Activated T-cell treated with anti-CD3 and anti-CD28 coated beads, Interleukin-2, amount 50 U/mL, for 4 hours (primary cell): ENCODE data around the gene ZNF547. TPM values are rescaled to one million over a fixed set of nuclear protein-coding genes. Genes with fewer than 3 reads are reported as not detected.
"Not testable (repeated sequence)": the region's sequence is repeated elsewhere in the genome, so short reads cannot be mapped to it uniquely, and the experiment has no call there.

ENCODE experiments used
- ATAC-seq, 2 donors: fragments of 200-7000 bp; cut with Tn5 transposase; one replicate each; pipeline ENCODE4 v1.10.0; 2021
- DNase-seq: peaks from one replicate; pipeline ENCODE4 v3.0.0-alpha.2; 2020
- H3K27me3 Mint-ChIP-seq: one replicate; pipeline ENCODE4 v1.8.0; 2021; ENCODE audit warnings: low read depth, mixed read lengths
- H3K36me3 Mint-ChIP-seq: one replicate; pipeline ENCODE4 v1.8.0; 2022; ENCODE audit warnings: mixed read lengths; ENCODE audit not compliant: insufficient read depth
- H3K4me1 Mint-ChIP-seq: one replicate; pipeline ENCODE4 v1.8.0; 2021; ENCODE audit warnings: low read depth, mixed read lengths
- H3K4me3 Mint-ChIP-seq: one replicate; pipeline ENCODE4 v1.8.0; 2021; ENCODE audit warnings: mild to moderate bottlenecking, moderate library complexity, mixed read lengths
- H3K9me3 Mint-ChIP-seq: one replicate; pipeline ENCODE4 v1.8.0; 2021; ENCODE audit warnings: mixed read lengths
- total RNA-seq, 3 donors: library from RNA; stranded (reverse); gene quantifications; one replicate each; pipeline ENCODE4 v1.2.1, GENCODE V29; 2021

The ZNF547 gene
- total RNA-seq, 3 donors from 2014 or later = 0.63 to 0.76 (median 0.71) TPM

DNA sequence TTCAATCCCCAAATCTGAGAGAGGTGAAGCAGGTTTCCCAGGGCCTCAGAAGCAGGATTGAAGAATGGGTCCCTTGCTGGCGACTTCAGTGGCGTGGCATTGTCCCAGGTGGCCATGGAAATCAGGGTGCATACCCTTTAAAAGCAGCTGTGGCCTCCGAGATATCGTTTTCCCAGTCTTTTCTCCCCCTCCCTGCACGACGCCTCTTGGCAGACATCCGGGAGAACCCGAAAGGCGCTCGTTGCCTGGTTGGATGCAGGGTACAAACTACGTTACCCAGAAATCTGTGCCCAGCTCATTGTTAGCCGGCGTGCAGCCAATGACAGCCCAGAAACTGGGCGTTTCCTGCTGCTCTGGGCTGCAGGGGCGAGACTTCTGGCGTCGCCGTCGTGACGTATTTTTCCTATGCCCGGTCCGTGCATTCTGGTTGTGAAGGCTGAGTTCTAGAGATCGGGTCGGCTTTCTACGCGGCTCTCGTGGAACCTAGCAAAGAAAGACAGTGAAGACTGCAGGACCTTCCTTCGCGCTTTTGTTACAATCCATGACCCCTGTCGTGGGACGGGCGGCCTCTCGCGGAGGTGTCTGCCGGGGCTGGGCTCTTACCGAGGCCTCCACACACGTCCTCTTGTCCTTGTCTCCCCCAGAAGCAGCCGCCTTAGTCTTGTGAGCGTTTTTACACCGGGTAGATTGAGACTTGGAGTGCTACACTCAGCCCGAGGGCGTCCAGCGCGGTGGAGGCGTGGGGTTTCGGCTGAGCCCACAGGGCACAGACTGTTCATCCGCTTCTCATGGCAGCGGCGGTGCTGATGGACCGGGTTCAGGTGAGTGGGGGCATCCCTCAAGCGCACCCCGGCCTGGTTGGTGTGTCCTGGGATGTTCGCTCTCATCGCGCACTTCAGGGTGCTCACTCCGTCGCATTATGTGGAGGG lies 12.2 kb upstream of the ZNF547 start, which contains the start of gene ZNF304:
TSS of gene ZNF304 (plus strand) at position 395 of the 929 bp plus-strand sequence. CDS start at position 789, 394 bp downstream.
- Mint-ChIP-seq H3K4me3 (peak within 1 kb of the TSS; percentile 93), H3K9me3 (peaks cover 42% of the 10 kb centered on the region), H3K27me3 (peaks cover 4% of the 10 kb centered on the region), H3K36me3 (peaks cover 42% of the 10 kb centered on the region), H3K4me1 (peaks cover 36% of the 10 kb centered on the region)
- peak; percentile 100 for ATAC-seq
- DNase-seq = peak; percentile 74

DNA sequence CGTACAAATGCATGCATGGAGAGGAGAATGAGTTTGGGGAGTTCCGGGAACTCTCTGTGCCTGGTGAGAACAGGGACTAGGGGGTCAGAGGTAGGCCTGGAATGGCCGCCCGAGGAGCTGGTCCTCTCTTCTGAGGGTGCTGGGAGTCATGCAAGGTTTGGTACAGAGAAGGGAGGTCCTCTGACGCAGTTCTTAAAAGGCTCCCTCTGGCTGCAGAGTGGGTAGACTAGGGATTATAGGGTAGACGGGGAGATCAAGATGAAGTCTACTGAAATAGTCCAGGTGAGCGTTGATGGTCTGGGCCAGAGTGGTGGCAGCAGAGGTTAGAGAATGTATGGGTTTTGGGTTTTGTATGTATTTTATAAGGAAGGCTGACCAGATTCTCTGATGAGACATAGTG lies 11.5 kb upstream of the ZNF547 start:
- Mint-ChIP-seq H3K4me1 (peaks cover 36% of the 10 kb centered on the region), H3K36me3 (peaks cover 49% of the 10 kb centered on the region), H3K4me3 (peak overlapping the region; percentile 93), H3K27me3 (no peaks in the 10 kb centered on the region), H3K9me3 (peaks cover 48% of the 10 kb centered on the region)
- DNase-seq (no peak), ATAC-seq (no peak)

DNA sequence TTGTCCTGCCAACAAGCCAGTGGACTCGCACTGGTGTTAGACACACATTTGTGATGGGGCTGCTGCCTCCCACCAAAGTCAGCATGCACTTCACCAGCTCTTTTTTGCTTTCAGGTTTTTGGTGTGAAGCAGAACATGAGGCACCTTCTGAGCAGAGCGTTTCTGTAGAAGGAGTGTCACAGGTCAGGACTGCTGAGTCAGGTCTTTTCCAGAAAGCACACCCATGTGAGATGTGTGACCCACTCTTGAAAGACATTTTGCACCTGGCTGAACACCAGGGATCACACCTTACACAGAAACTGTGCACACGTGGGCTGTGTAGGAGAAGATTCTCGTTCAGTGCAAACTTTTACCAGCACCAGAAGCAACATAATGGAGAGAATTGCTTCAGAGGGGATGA lies 7.4 kb upstream of the ZNF547 start:
- H3K4me3 Mint-ChIP-seq = no peak overlapping the region
- H3K9me3 Mint-ChIP-seq = peaks cover 54% of the 10 kb centered on the region
- H3K36me3 Mint-ChIP-seq = peaks cover 68% of the 10 kb centered on the region
- DNase-seq (no peak), ATAC-seq (no peak)
- no peaks in the 10 kb centered on the region for H3K27me3 Mint-ChIP-seq
- peaks cover 31% of the 10 kb centered on the region for H3K4me1 Mint-ChIP-seq

DNA sequence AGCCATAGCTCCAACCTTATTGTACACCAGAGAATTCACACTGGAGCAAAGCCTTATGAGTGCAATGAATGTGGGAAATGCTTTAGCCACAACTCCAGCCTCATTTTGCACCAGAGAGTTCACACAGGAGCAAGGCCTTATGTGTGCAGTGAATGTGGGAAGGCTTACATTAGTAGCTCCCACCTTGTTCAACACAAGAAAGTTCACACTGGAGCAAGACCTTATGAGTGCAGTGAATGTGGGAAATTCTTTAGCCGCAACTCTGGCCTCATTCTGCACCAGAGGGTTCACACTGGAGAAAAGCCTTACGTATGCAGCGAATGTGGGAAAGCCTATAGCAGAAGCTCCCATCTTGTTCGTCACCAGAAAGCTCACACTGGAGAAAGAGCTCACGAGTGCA lies 5.9 kb upstream of the ZNF547 start:
- no peak overlapping the region for H3K4me3 Mint-ChIP-seq
- peaks cover 65% of the 10 kb centered on the region for H3K36me3 Mint-ChIP-seq
- ATAC-seq = no peak
- no peaks in the 10 kb centered on the region for H3K27me3 Mint-ChIP-seq
- DNase-seq = no peak
- peaks cover 48% of the 10 kb centered on the region for H3K9me3 Mint-ChIP-seq
- H3K4me1 Mint-ChIP-seq = peaks cover 16% of the 10 kb centered on the region

DNA sequence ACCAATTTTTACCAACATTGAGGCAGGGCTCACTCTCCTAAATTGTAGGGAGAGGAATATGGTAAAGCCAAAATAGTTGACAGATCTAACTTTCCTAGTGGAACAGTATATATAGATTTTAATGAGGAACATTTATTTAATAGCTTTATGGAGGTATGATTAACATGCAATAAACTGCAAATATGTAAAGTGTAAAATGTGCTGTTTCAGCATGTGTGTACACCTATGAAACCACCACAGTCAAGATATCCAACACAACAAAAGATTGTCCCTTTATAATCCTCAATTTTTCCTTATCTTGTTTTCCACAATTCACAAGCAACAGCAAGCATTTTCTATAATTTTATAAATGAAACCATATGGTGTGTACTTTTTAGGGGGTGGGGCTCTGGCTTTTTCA lies 4.1 kb upstream of the ZNF547 start:
- Mint-ChIP-seq H3K9me3 (peaks cover 43% of the 10 kb centered on the region), H3K27me3 (no peaks in the 10 kb centered on the region), H3K36me3 (peaks cover 56% of the 10 kb centered on the region), H3K4me3 (no peak overlapping the region), H3K4me1 (peaks cover 16% of the 10 kb centered on the region)
- no peak for DNase-seq
- no peak for ATAC-seq

DNA sequence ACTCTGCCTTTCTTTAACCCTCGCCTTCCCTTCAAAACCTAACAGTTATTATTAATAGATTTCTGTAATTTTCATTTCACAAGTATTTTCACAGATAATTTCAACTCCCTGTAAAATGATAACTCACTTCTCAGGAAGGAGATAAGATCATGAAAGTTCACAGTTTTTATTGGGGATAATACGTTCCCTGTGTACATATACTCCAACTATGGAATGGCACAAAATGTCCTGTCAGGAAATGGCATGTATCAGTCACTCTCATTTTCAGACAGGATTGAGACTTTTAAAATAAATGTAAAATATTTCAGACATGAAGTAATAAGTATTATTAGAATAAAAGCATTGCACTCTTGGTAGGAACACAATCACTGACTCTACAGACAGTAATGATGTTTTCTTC lies 932 bp upstream of the ZNF547 start:
- no peaks in the 10 kb centered on the region for H3K27me3 Mint-ChIP-seq
- ATAC-seq = no peak

DNA sequence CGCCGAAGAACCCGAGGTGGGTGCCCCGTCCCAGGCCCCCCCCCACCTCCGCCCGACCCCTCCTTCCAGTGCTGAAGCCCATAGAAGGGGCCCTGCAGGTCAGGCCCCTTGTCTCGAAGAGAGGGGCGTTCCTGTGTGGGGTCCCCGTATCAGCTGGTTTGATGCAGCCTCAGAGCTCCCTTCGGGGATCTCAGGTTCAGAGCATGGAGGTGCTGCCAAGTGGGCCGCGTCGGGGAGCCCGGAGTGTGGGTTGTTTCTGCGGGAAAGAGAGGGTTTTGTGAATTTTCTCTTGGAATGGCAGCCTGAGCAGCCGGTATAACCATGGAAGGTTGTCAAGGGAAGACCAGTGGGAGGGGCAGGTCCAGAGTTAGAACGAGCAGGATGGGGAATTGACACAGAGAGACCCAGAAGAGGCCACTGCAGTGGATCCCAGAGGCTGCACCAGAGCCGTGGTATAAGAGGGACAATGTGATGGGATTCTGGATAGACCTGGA lies 384 bp downstream of the ZNF547 start:
- H3K27me3 Mint-ChIP-seq = no peaks in the 10 kb centered on the region
- H3K4me1 Mint-ChIP-seq = peaks cover 14% of the 10 kb centered on the region
- DNase-seq (no peak), ATAC-seq (no peak)
- peak overlapping the region; percentile 89 for H3K4me3 Mint-ChIP-seq
- H3K36me3 Mint-ChIP-seq = peaks cover 26% of the 10 kb centered on the region
- H3K9me3 Mint-ChIP-seq = peaks cover 18% of the 10 kb centered on the region

More for the DNA sequence above, 932 bp upstream of the ZNF547 start:
- Mint-ChIP-seq H3K36me3 (peaks cover 34% of the 10 kb centered on the region), H3K4me3 (no peak overlapping the region), H3K4me1 (peaks cover 14% of the 10 kb centered on the region), H3K9me3 (peaks cover 19% of the 10 kb centered on the region)
- no peak for DNase-seq

DNA sequence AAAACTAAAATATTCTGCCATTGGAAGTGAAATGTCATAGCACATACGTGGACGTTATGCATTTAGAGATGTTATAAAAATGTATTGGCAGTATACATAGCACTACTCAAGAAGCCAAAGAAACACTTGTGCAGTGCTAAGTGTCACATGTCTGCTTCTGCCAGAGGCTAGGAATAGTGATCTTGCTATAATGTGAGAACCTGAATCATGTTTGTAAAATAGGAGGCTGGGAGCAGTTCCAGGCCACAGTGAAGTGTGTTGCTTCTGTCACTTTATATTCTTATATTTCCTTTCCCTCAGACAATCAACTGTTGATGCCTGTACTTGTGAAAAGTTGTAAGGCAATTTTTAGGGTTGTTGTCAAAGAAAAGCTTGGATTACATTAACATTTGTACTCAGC lies 3.4 kb downstream of the ZNF547 start:
- no peaks in the 10 kb centered on the region for H3K27me3 Mint-ChIP-seq
- H3K4me3 Mint-ChIP-seq = no peak overlapping the region
- peaks cover 38% of the 10 kb centered on the region for H3K36me3 Mint-ChIP-seq
- H3K4me1 Mint-ChIP-seq = peaks cover 14% of the 10 kb centered on the region
- no peak for ATAC-seq
- no peak for DNase-seq
- H3K9me3 Mint-ChIP-seq = peaks cover 22% of the 10 kb centered on the region

DNA sequence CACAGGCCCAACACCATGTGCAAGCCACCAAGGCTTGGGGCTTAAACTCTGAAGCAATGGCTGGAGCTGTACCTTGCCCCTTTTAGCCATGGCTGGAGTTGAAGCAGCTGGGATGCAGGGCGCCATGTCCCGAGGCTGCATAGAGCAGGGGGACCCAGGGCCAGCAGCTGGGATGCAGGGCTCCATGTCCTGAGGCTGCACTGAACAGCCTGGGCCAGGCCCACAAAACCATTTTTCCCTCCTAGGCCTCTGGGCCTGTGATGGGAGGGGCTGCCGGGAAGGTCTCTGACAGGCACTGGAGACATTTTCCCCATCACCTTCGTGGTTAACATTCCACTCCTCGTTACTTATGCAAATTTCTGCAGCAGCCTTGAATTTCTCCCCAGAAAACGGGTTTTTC lies 10.8 kb downstream of the ZNF547 start:
- peaks cover 48% of the 10 kb centered on the region for H3K9me3 Mint-ChIP-seq
- DNase-seq = no peak
- no peaks in the 10 kb centered on the region for H3K4me1 Mint-ChIP-seq
- H3K36me3 Mint-ChIP-seq = peaks cover 75% of the 10 kb centered on the region
- no peak overlapping the region for H3K4me3 Mint-ChIP-seq
- no peaks in the 10 kb centered on the region for H3K27me3 Mint-ChIP-seq
- no peak for ATAC-seq

DNA sequence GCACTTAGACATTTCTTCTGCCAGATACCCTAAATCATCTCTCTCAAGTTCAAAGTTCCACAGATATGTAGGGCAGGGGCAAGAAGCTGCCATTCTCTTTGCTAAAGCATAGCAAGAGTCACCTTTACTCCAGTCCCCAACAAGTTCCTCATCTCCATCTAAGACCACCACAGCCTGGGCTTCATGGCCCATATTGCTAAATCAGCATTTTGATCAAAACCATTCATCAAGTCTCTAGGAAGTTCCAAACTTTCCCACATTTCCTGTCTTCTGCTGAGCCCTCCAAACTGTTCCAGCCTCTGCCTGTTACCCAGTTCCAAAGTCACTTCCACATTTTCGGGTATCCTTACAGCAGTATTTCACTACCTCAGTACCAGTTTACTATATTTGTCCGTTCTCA lies 11.3 kb downstream of the ZNF547 start:
- not testable (repeated sequence) for H3K4me3 Mint-ChIP-seq, ATAC-seq, H3K4me1 Mint-ChIP-seq, H3K27me3 Mint-ChIP-seq, DNase-seq
- H3K36me3 Mint-ChIP-seq = peaks cover 77% of the 10 kb centered on the region
- peaks cover 53% of the 10 kb centered on the region for H3K9me3 Mint-ChIP-seq

DNA sequence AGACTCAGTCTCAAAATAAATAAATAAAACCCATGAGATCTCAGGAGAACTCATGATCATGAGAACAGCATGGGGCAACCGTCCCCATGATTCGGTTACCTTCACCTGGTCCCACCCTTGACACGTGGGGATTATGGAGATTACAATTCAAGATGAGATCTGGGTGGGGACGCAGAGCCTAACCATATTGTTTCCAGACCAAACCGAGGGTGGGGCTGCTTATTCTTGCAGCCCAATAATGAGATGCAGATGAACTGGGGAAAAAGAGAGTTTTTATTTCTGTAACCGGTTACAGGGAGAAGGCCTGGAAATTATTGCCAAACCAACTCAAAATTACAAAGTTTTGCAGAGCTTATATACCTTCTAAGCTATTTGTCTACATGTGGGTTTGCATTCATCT lies 12.8 kb downstream of the ZNF547 start:
- H3K27me3 Mint-ChIP-seq = no peaks in the 10 kb centered on the region
- ATAC-seq (no peak), DNase-seq (no peak)
- H3K9me3 Mint-ChIP-seq = peaks cover 57% of the 10 kb centered on the region
- H3K36me3 Mint-ChIP-seq = peaks cover 69% of the 10 kb centered on the region
- H3K4me3 Mint-ChIP-seq = no peak overlapping the region
- no peaks in the 10 kb centered on the region for H3K4me1 Mint-ChIP-seq

DNA sequence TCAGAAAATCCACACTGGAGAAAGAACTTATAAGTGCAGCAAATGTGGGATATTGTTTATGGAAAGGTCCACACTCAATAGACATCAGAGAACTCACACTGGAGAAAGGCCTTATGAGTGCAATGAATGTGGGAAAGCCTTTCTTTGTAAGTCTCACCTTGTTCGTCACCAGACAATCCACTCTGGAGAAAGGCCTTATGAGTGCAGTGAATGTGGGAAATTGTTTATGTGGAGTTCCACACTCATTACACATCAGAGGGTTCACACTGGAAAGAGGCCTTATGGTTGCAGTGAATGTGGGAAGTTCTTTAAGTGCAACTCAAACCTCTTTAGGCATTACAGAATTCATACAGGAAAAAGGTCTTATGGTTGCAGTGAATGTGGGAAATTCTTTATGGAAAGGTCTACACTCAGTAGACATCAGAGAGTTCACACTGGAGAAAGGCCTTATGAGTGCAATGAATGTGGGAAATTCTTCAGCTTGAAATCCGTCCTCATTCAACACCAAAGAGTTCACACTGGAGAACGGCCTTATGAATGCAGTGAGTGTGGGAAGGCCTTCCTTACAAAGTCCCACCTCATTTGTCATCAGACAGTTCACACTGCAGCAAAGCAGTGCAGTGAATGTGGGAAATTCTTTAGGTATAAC lies 14.3 kb downstream of the ZNF547 start:
- peaks cover 51% of the 10 kb centered on the region for H3K9me3 Mint-ChIP-seq
- peaks cover 55% of the 10 kb centered on the region for H3K36me3 Mint-ChIP-seq
- H3K4me1 Mint-ChIP-seq = no peaks in the 10 kb centered on the region
- no peak overlapping the region for H3K4me3 Mint-ChIP-seq
- H3K27me3 Mint-ChIP-seq = no peaks in the 10 kb centered on the region
- ATAC-seq = no peak
- DNase-seq = no peak

DNA sequence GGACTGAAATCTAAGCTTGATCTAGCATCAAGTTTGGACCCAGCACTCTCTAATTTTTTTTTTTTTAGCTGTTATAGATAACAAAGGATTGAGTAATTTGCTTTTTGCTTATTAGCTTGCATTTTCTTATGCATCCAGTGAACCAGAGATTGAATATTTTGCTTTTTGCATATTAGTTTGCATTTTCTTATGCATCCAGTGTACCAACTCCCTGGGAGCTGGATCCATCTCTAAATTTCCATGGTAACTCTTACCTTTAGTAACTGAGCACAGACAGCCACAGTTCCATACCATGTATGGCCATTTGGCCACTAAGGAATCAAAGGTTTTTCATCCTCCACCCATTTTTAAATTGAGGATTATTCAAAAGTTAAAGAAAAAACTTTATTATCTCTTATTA lies 17.6 kb downstream of the ZNF547 start:
- DNase-seq (no peak), ATAC-seq (no peak)
- Mint-ChIP-seq H3K27me3 (peaks cover 3% of the 10 kb centered on the region), H3K9me3 (peaks cover 36% of the 10 kb centered on the region), H3K36me3 (peaks cover 30% of the 10 kb centered on the region), H3K4me1 (no peaks in the 10 kb centered on the region), H3K4me3 (no peak overlapping the region)

DNA sequence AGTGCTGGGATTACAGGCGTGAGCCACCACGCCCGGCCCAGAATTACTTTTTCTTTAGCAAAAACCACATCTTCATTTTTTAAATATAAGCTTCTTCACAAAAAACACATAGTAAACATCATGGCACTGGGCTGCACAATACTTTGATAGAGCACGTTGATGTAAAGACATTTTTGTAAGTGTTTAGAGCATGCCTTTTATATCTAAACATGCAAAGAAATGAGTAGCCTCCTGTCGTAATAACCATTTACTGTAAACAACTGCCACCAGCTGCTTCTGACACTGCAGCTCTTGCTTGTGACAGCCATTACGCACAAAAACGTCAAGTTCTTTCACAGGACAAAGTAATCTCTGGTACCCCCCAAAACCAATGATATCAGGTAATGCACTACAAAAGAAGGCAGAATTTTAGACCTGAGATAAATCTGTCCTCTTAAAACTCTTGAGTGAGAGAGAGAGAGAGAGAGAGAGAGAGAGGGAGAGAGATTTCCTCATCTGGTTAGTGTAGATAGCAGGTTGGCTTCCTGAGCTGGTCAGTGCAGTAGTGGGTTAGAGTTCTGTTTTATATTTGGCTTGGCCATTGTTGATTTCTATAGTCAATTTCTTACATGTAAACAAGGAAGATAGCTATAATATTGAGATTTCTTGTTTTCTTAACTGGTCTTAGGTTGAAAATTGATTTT lies 19.6 kb downstream of the ZNF547 start:
- DNase-seq = no peak
- no peaks in the 10 kb centered on the region for H3K4me1 Mint-ChIP-seq
- no peak for ATAC-seq
- peaks cover 32% of the 10 kb centered on the region for H3K9me3 Mint-ChIP-seq
- H3K4me3 Mint-ChIP-seq = no peak overlapping the region
- H3K27me3 Mint-ChIP-seq = peaks cover 3% of the 10 kb centered on the region
- H3K36me3 Mint-ChIP-seq = peaks cover 11% of the 10 kb centered on the region
